Ovary (tissue), 3 donors: ENCODE measurements around the gene CELF3.

Experiments
- CTCF ChIP-seq, 3 donors: fragments of 450-650 bp in 2 of 3; fragments of 200-600 bp in 1 of 3; IDR thresholded peaks; one replicate each; pipeline versions ENCODE4 v1.5.1 to v1.8.0; 2016 to 2022; ENCODE audit warnings: antibody characterized with exemption in 3 of 3, mild to moderate bottlenecking in 1 of 3
- EP300 ChIP-seq: sonication (generic); formaldehyde crosslinking; IDR thresholded peaks from one replicate; pipeline ENCODE4 v1.6.1; 2017; ENCODE audit warnings: antibody characterized with exemption
- POLR2A ChIP-seq: fragments of 450-650 bp; IDR thresholded peaks from one replicate; pipeline ENCODE4 v1.6.1; 2017; ENCODE audit warnings: antibody characterized with exemption, mild to moderate bottlenecking, moderate library complexity
- donor health status: DM: no; HTN: no; CAD: no.

GRCh38 chr1:151721788-151722510 is 5.3 kb upstream of the CELF3 start:
- TF ChIP-seq CTCF (IDR thresholded peaks at IDR 0.05): no peak
- TF ChIP-seq POLR2A: no peak
- TF ChIP-seq EP300: no peak
